GM18868 (cell line): ENCODE data around the gene S100A16.
"Not testable (repeated sequence)": the region's sequence is repeated elsewhere in the genome, so short reads cannot be mapped to it uniquely, and the experiment has no call there.

Experiments
- ATAC-seq: cut with Tn5 transposase; IDR thresholded peaks from one replicate; pipeline ENCODE4 v1.9.1; 2021; ENCODE audit warnings: mild to moderate bottlenecking, moderate library complexity; ENCODE audit not compliant: unreplicated experiment

The S100A16 gene

GRCh38 chr1:153588033-153588432 is 24.9 kb downstream of the S100A16 start:
- not testable (repeated sequence) for ATAC-seq

GRCh38 chr1:153587314-153587713 is 25.6 kb downstream of the S100A16 start:
- no peak for ATAC-seq

- no peak for ATAC-seq
Measured at GRCh38 chr1:153586347-153586746, 26.6 kb downstream of the S100A16 start.

GRCh38 chr1:153585006-153585405 is 27.9 kb downstream of the S100A16 start:
- no peak for ATAC-seq

GRCh38 chr1:153583976-153584375 is 29.0 kb downstream of the S100A16 start:
- no peak for ATAC-seq

GRCh38 chr1:153583514-153583913 is 29.4 kb downstream of the S100A16 start:
- not testable (repeated sequence) for ATAC-seq

- not testable (repeated sequence) for ATAC-seq
Measured at GRCh38 chr1:153582836-153583235, 30.1 kb downstream of the S100A16 start.

GRCh38 chr1:153578936-153579335 is 34.0 kb downstream of the S100A16 start:
- no peak for ATAC-seq

- no peak for ATAC-seq
Measured at GRCh38 chr1:153578490-153578889, 34.4 kb downstream of the S100A16 start.

- ATAC-seq: no peak
Measured at GRCh38 chr1:153577624-153578051, 35.3 kb downstream of the S100A16 start.

- no peak for ATAC-seq
Measured at GRCh38 chr1:153577138-153577537, 35.8 kb downstream of the S100A16 start.

- not testable (repeated sequence) for ATAC-seq
Measured at GRCh38 chr1:153575497-153575896, 37.4 kb downstream of the S100A16 start.

GRCh38 chr1:153575081-153575491 is 37.9 kb downstream of the S100A16 start:
- ATAC-seq: not testable (repeated sequence)

- no peak for ATAC-seq
Measured at GRCh38 chr1:153573351-153573750, 39.6 kb downstream of the S100A16 start.

GRCh38 chr1:153572569-153573015 is 40.3 kb downstream of the S100A16 start:
- ATAC-seq: peak; percentile 69

- no peak for ATAC-seq
Measured at GRCh38 chr1:153571706-153572105, 41.2 kb downstream of the S100A16 start.

GRCh38 chr1:153570874-153571273 is 42.1 kb downstream of the S100A16 start:
- ATAC-seq: no peak

- ATAC-seq: no peak
Measured at GRCh38 chr1:153569465-153569864, 43.5 kb downstream of the S100A16 start.

- ATAC-seq: no peak
Measured at GRCh38 chr1:153568367-153569099, 44.4 kb downstream of the S100A16 start.

- ATAC-seq: no peak
Measured at GRCh38 chr1:153567621-153568366, 45.1 kb downstream of the S100A16 start.

GRCh38 chr1:153566414-153567371 is 46.2 kb downstream of the S100A16 start:
- peak; percentile 62 for ATAC-seq
